Liver (tissue), 9 donors: ENCODE measurements around the gene BAG3. TPM values are rescaled to one million over a fixed set of nuclear protein-coding genes. Genes with fewer than 3 reads are reported as not detected.

Experiments used
- DNase-seq: peaks from one replicate; pipeline ENCODE4 v3.0.0-alpha.2; 2017; ENCODE audit warnings: low spot score
- H3K27ac ChIP-seq, 2 donors: one replicate each; pipeline ENCODE4 v1.7.0; 2013; ENCODE audit warnings: inconsistent platforms in 2 of 2, low read length in 2 of 2, control low read depth in 1 of 2, low read depth in 1 of 2, mild to moderate bottlenecking in 1 of 2
- H3K27me3 ChIP-seq, 4 donors: one replicate each; pipeline versions ENCODE4 v1.6.1 to v1.7.0; 2013; ENCODE audit warnings: low read length in 3 of 4, inconsistent platforms in 1 of 4, mild to moderate bottlenecking in 1 of 4, moderate library complexity in 1 of 4; ENCODE audit not compliant: control insufficient read depth in 4 of 4, insufficient read depth in 4 of 4
- H3K36me3 ChIP-seq, 4 donors: one replicate each; pipeline versions ENCODE4 v1.6.1 to v1.7.0; 2013; ENCODE audit warnings: low read length in 3 of 4, mild to moderate bottlenecking in 3 of 4, low read depth in 1 of 4, moderate library complexity in 1 of 4; ENCODE audit not compliant: control insufficient read depth in 4 of 4, insufficient read depth in 3 of 4
- H3K4me1 ChIP-seq, 4 donors: one replicate each; pipeline versions ENCODE4 v1.6.1 to v1.7.0; 2013; ENCODE audit warnings: low read length in 3 of 4, mild to moderate bottlenecking in 3 of 4, moderate library complexity in 1 of 4; ENCODE audit not compliant: control insufficient read depth in 4 of 4, insufficient read depth in 4 of 4
- H3K4me3 ChIP-seq, 3 donors: one replicate each; pipeline versions ENCODE4 v1.6.1 to v1.7.0; 2013; ENCODE audit warnings: low read length in 3 of 3, control low read depth in 1 of 3, low read depth in 1 of 3, mild to moderate bottlenecking in 1 of 3
- H3K9ac ChIP-seq, 2 donors: one replicate each; pipeline ENCODE4 v1.7.0; 2013; ENCODE audit warnings: low read length in 2 of 2, mild to moderate bottlenecking in 2 of 2, moderate library complexity in 2 of 2, control low read depth in 1 of 2, low read depth in 1 of 2
- H3K9me3 ChIP-seq, 4 donors: one replicate each; pipeline versions ENCODE4 v1.6.1 to v1.7.0; 2013; ENCODE audit warnings: low read length in 3 of 4; ENCODE audit not compliant: control insufficient read depth in 4 of 4
- ATF3 ChIP-seq: IDR thresholded peaks from 2 replicates; pipeline ENCODE4 v1.6.1; 2016; ENCODE audit warnings: antibody characterized with exemption
- CTCF ChIP-seq: fragments of 150-350 bp; IDR thresholded peaks from 2 replicates; pipeline ENCODE4 v1.5.1; 2017; ENCODE audit warnings: improper control_type of control experiment, low read depth, low read length; ENCODE audit not compliant: missing input control
- EGR1 ChIP-seq, 2 donors: IDR thresholded peaks; 2 replicates each; pipeline ENCODE4 v1.6.1; 2016 to 2018; ENCODE audit warnings: antibody characterized with exemption in 2 of 2, low read depth in 2 of 2
- FOXA1 ChIP-seq: IDR thresholded peaks from 2 replicates; pipeline ENCODE4 v1.6.1; 2016; ENCODE audit warnings: antibody characterized with exemption
- FOXA2 ChIP-seq: IDR thresholded peaks from 2 replicates; pipeline ENCODE4 v1.6.1; 2016; ENCODE audit warnings: antibody characterized with exemption
- GABPA ChIP-seq, 2 donors: IDR thresholded peaks in 1 of 2; conservative IDR thresholded peaks in 1 of 2; 2 replicates each; pipeline ENCODE4 v1.6.1; 2016; ENCODE audit warnings: antibody characterized with exemption in 2 of 2, mild to moderate bottlenecking in 1 of 2, moderate library complexity in 1 of 2
- HNF4A ChIP-seq, 2 donors: conservative IDR thresholded peaks; 2 replicates each; pipeline ENCODE4 v1.6.1; 2016; ENCODE audit warnings: antibody characterized with exemption in 2 of 2, mild to moderate bottlenecking in 2 of 2
- JUND ChIP-seq, 2 donors: IDR thresholded peaks; 2 replicates each; pipeline ENCODE4 v1.6.1; 2016; ENCODE audit warnings: antibody characterized with exemption in 2 of 2
- MAX ChIP-seq: IDR thresholded peaks from 2 replicates; pipeline ENCODE4 v1.6.1; 2016; ENCODE audit warnings: antibody characterized with exemption
- RAD21 ChIP-seq, 2 donors: IDR thresholded peaks; 2 replicates each; pipeline ENCODE4 v1.6.1; 2016; ENCODE audit warnings: antibody characterized with exemption in 2 of 2, mild to moderate bottlenecking in 2 of 2
- REST ChIP-seq: IDR thresholded peaks from 2 replicates; pipeline ENCODE4 v1.6.1; 2016; ENCODE audit warnings: antibody characterized with exemption, mild to moderate bottlenecking
- RXRA ChIP-seq, 2 donors: IDR thresholded peaks; 2 replicates each; pipeline ENCODE4 v1.6.1; 2017 to 2018; ENCODE audit warnings: antibody characterized with exemption in 2 of 2, mild to moderate bottlenecking in 1 of 2
- SP1 ChIP-seq: IDR thresholded peaks from 2 replicates; pipeline ENCODE4 v1.6.1; 2018; ENCODE audit warnings: antibody characterized with exemption, mild to moderate bottlenecking
- TAF1 ChIP-seq: conservative IDR thresholded peaks from 2 replicates; pipeline ENCODE4 v1.6.1; 2016; ENCODE audit warnings: antibody characterized with exemption, mild to moderate bottlenecking
- YY1 ChIP-seq: IDR thresholded peaks from 2 replicates; pipeline ENCODE4 v1.6.1; 2016; ENCODE audit warnings: antibody characterized with exemption, mild to moderate bottlenecking
- ZBTB33 ChIP-seq: IDR thresholded peaks from 2 replicates; pipeline ENCODE4 v1.6.1; 2016; ENCODE audit warnings: antibody characterized with exemption
- WGBS: extraction: QIAGEN DNeasy Blood & Tissue Kit; methylation state at CpG from one replicate; pipeline ENCODE4 v1.1.7; 2013; 5-methylcytosine and 5-hydroxymethylcytosine counted together
- polyA plus RNA-seq, 2 donors: library from polyadenylated mRNA; stranded (reverse) in 1 of 2; unstranded in 1 of 2; fragments of 200-250 nt in 1 of 2; fragments of >200 nt in 1 of 2; fragmentation: Nextera tagmentation in 1 of 2; extraction: Ambion mirVana in 1 of 2; gene quantifications; one replicate each; pipeline versions ENCODE4 v1.2.1 to v1.2.3, GENCODE V29; 2013 to 2015
- total RNA-seq, 2 donors: library from RNA; depleted of rRNA; stranded (reverse); fragments of >200 nt; gene quantifications; one replicate each; pipeline ENCODE4 v1.2.3, GENCODE V29; 2014
- donor health status: healthy.
- donor health status: healthy.
- donor health status: healthy.
- donor health status: healthy.
- donor health status: healthy.

Gene BAG3
- total and polyA plus RNA-seq, 4 donors = 2.2 to 15.1 (median 6.3) TPM

- TF ChIP-seq MAX (no peak), YY1 (no peak), ATF3 (no peak), RAD21 (IDR thresholded peaks at IDR 0.05) (no peak)
These were observed 37.9 kb downstream of the BAG3 start (continued) for GRCh38 chr10:119689016-119689580.

DNA sequence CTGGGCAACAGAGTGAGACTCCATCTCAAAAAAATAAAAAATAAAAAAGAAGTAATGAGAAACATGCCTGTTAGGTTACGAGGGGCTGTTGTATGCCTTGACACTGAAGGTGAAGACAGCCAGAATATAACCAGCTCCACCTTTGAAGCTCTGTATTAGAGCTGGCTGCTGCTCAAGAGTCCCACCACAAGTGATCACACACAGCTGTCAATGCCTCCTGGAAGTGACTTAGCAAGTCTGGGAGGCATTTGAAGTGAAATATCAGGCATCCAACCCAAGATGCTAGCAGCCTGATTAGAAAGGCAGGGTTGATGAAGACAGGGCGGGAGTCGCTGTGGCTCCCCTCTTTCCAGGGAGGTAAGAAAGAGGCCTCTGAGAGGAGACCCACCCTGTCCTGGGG is 40.5 kb downstream of the BAG3 start:
- no peak for DNase-seq
- TF ChIP-seq RAD21 (IDR thresholded peaks at IDR 0.05) (no peak), FOXA1 (no peak), GABPA (IDR thresholded peaks at IDR 0.05 in 1 of 2, conservative IDR thresholded peaks at IDR 0.05 in 1 of 2) (no peak), HNF4A (conservative IDR thresholded peaks at IDR 0.05) (no peak), EGR1 (IDR thresholded peaks at IDR 0.05; ENCODE audit: low read depth in 2 of 2) (no peak), ATF3 (no peak), RXRA (IDR thresholded peaks at IDR 0.05) (no peak), JUND (IDR thresholded peaks at IDR 0.05) (no peak), ZBTB33 (no peak), SP1 (no peak), REST (no peak), FOXA2 (no peak)
- H3K4me1 ChIP-seq = no peaks in the 10 kb centered on the region
- no peaks in the 10 kb centered on the region for H3K9me3 ChIP-seq
- 96% methylated on average over 3 of the region's 3 CpGs for WGBS
- H3K9ac ChIP-seq = no peak overlapping the region
- no peak overlapping the region for H3K4me3 ChIP-seq
- H3K36me3 ChIP-seq = no peaks in the 10 kb centered on the region
- no peaks in the 10 kb centered on the region for H3K27me3 ChIP-seq
- no peak overlapping the region for H3K27ac ChIP-seq

DNA sequence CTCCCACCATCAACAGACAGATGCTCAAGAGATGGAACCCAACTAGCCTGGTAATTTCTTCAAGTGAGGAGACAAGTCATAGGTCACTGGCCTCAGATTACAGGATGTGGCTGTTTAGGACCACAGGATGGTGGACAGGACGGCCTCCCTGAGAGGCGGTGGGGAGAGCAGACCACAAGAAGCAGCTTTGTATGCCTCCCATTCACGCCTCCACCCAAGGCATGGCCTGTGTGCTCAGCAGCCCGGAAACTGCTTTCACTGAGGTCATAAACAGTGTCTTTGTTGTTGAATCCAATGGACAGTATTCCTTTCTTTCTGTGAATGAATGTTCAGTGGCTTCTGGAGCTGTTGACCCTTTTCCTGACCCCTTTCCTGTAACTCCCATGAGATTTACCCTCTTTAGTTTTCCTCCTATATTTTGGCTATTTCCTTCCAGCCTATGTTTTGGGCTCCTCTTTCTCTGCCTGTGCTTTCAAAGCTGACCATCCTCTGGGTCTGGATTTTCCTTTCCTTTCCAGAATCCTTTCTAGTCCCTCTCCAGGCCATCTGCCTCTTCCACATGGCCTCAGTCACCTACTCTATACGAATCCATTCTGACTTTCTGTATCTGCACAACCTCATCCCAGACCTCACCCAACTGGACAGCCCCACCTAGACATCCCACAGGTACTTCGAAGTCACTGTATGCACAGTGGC is 42.2 kb downstream of the BAG3 start:
- WGBS = 77% methylated on average over 6 of the region's 6 CpGs
- no peak for DNase-seq
- Histone ChIP-seq H3K9me3 (no peaks in the 10 kb centered on the region), H3K4me3 (no peak overlapping the region), H3K36me3 (no peaks in the 10 kb centered on the region), H3K27ac (no peak overlapping the region), H3K27me3 (no peaks in the 10 kb centered on the region), H3K9ac (no peak overlapping the region), H3K4me1 (no peaks in the 10 kb centered on the region)
- TF ChIP-seq TAF1 (no peak), CTCF (no peak), ZBTB33 (no peak), JUND (IDR thresholded peaks at IDR 0.05) (no peak)
